Stimulated activated CD8-positive, alpha-beta memory T cell treated with anti-CD3 and anti-CD28 coated beads, Interleukin-4, amount 100 ng/mL, for 1 hour (primary cell): ENCODE measurements around the gene ATOH1.

Experiments
- DNase-seq, 2 donors: peaks; one replicate each; pipeline ENCODE4 v3.0.0-alpha.2; 2020; ENCODE audit warnings: low read depth in 2 of 2, low spot score in 1 of 2

Gene ATOH1

GRCh38 chr4:93834249-93835066 is 5.9 kb downstream of the ATOH1 start:
- no peak for DNase-seq

GRCh38 chr4:93835929-93836328 is 7.4 kb downstream of the ATOH1 start:
- no peak for DNase-seq

- no peak for DNase-seq
These were observed 11.2 kb downstream of the ATOH1 start for GRCh38 chr4:93839704-93840103.

GRCh38 chr4:93841803-93842345 is 13.3 kb downstream of the ATOH1 start:
- no peak for DNase-seq

- no peak for DNase-seq
These were observed 14.2 kb downstream of the ATOH1 start for GRCh38 chr4:93842601-93843252.

GRCh38 chr4:93843772-93844171 is 15.2 kb downstream of the ATOH1 start:
- no peak for DNase-seq

GRCh38 chr4:93852680-93853079 is 24.1 kb downstream of the ATOH1 start:
- no peak for DNase-seq

GRCh38 chr4:93855926-93856325 is 27.4 kb downstream of the ATOH1 start:
- DNase-seq, result no peak

- DNase-seq, result no peak
These were observed 37.1 kb downstream of the ATOH1 start for GRCh38 chr4:93865650-93866049.

- no peak for DNase-seq
These were observed 39.0 kb downstream of the ATOH1 start for GRCh38 chr4:93867416-93868001.

- DNase-seq, result no peak
These were observed 42.4 kb downstream of the ATOH1 start for GRCh38 chr4:93870876-93871458.

- no peak for DNase-seq
These were observed 48.2 kb downstream of the ATOH1 start for GRCh38 chr4:93876754-93877153.

- no peak for DNase-seq
These were observed 50.0 kb downstream of the ATOH1 start for GRCh38 chr4:93878566-93878965.

GRCh38 chr4:93879919-93880318 is 51.4 kb downstream of the ATOH1 start:
- DNase-seq, result no peak
